ENCODE data around the gene PEDS1.
A peak's percentile ranks its signal among the peaks of the same experiment; 100 is the strongest.
"Not testable (repeated sequence)": the region's sequence is repeated elsewhere in the genome, so short reads cannot be mapped to it uniquely, and the experiment has no call there.

Gene PEDS1

DNA sequence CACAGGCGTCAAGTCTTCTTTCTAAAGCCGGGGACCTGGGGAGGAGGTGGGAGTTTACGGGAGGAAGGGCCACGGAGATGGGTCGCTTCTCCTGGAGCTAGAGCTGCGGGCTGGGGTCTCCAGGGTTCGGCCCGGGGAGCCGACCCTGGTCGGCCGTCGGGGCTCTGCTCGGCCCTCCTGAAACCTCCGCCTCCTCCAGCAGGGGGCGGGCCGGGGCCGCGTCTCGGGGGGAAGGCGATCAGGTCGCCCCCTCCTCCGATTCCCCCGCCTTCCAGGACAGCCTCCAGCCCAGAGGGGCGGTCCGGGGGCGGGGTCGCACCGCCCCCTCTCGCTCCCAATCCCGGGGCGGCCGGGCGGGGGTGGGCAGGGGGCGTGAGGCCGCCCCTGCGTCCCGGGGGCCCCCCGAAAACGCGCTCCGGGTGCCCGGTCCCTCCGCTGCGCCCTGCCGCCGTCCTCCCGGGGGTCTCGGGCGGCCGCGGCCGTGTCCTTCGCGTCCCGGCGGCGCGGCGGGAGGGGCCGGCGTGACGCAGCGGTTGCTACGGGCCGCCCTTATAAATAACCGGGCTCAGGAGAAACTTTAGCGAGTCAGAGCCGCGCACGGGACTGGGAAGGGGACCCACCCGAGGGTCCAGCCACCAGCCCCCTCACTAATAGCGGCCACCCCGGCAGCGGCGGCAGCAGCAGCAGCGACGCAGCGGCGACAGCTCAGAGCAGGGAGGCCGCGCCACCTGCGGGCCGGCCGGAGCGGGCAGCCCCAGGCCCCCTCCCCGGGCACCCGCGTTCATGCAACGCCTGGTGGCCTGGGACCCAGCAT is 36.9 kb upstream of the PEDS1 start, which contains the start of gene CEBPB:
Gene CEBPB (plus strand): TSS at position 580 of the 814 bp plus-strand sequence. CDS start 204 bp downstream, at position 784.
- peak; percentile 68 to 70 for DNase-seq (ENCODE audit: low read depth in 2 of 2)

DNA sequence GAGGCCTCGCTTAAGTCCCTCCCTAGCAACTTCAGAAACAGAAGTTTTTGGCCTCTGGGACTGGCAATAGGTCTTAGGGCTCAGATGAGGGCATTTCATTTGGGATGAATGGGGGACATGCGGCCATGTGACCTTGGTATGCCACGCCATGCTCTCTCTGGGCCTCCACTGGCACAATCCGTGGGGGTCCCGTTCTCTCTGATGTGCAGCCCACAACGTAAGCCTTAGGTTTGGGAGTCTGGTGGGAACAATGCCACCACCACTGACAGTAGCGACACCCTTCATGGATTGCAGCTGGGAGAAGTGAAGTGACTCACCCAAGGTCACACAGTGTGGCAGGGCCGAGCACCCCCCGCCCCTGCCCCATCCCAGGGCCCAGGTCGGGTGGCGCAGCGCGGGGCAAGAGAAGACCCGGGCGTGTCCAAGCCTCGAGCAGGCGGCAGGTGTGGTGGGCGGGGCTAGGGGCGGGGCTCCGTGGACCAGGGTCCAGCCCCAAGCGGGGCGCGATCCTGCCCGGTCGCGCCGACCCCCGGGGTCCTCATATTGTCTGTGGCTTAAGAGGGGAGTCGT is 36.2 kb upstream of the PEDS1 start:
- DNase-seq (ENCODE audit: low read depth in 2 of 2), result no peak

DNA sequence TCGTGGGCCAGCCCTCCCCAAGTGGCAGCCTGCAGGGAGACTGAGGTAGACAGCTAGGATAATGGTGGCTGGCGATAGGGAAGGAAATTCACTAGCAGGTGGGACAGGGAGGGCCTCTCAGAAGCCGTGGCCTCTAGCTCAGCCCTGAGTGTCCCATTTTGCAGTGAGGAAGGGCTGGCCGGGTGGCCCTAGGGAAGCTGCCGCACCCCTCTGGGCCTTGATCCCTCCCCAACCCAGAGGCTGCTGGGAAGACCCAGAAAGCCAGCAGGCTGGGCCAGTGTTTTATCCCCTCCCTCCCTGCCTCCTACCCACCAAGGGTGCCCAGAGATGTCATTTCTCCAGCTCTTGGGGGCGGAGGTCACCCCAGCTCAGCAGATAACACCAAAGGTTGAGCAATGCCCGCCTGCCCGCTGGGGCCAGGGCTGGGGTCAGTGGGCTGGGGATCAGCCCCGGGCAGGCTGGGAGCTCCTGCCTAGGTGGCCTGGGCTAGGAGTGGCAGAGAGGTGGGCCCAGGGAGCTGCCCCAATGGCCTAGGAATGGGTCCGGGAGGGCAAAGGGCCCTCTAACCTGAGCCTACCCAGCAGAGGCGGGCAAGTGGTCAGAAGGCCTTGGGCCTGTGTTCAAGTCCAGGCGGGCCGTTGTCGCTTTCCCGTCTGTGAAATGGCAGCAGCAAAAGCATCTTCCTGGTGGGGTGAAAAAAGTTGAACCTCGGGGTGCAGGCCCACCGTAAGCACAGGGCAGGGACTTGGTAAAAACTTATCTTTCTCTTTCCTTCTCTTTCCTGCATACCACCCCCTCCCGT is 35.6 kb upstream of the PEDS1 start:
- DNase-seq (ENCODE audit: low read depth in 2 of 2), result no peak

DNA sequence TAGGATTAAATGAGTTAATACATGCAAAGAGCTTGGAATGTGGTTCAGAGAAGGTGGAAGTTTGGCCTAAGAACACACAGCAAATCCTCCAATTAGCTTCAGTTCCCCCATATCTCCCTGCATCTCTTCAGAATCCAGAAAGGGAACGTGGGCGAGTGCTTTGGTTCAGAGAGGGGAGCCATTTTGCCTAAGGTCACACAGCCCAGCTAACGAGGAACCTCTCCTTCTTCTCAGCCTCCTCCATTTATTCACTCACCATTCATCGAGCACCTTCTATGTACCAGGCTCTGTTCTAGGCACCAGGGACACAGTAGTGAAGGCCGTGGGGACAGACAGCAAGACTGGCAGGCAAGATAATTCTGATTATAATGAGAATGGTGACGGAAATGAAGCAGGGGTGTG is 34.8 kb upstream of the PEDS1 start:
- no peak for DNase-seq (ENCODE audit: low read depth in 2 of 2)

DNA sequence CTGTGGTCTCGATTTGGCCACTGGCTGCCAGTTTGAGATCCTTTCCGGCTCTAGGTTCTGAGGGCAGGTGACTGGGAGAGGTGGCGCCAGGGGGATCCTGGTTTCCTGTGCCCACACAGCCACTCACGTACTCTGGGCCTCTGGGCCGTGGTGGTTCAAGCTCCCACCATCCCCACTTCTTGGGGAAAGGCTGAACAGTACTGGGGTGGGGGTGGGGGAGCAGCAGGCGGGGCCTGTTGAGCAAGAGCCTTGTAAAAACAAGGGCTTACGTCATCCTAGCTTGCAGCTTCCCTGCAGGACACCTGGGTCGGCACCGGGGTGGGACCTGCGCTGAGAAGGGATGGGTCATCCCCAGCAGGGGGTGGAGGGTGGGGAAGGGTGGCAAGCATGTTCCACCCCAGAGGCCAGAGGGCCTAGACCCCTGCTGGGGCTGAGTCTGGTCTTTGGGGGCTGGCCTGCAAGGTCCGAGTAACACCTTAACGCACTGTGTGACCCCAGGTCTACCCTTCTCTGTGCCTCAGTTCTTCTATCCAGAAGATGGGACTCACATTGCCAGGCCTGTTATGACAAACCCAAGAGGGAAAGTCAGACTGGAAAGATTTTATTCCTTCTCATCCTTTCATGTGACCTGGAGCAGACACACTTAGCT is 34.0 kb upstream of the PEDS1 start:
- DNase-seq (ENCODE audit: low read depth in 2 of 2), result no peak

DNA sequence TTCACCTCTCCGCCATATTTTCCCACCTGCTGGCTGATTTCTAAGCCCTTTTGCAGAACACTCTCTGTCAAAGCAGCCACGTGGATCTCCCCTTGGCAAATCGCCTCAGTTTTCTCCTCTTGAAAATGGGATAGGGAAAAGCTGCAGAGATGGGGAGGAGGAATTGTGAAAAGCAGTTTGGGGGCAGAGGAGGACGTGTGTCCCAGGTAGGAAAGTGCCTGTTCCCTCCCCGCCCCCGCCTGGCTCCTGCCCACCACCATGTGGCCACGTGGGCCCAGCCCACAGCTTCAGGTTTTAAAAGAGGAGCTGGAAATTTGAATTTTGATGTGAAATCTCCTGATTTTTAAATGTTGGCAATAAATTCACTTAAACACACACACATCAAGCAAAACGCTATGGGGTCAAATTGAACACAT is 33.5 kb upstream of the PEDS1 start:
- no peak for DNase-seq (ENCODE audit: low read depth in 2 of 2)

DNA sequence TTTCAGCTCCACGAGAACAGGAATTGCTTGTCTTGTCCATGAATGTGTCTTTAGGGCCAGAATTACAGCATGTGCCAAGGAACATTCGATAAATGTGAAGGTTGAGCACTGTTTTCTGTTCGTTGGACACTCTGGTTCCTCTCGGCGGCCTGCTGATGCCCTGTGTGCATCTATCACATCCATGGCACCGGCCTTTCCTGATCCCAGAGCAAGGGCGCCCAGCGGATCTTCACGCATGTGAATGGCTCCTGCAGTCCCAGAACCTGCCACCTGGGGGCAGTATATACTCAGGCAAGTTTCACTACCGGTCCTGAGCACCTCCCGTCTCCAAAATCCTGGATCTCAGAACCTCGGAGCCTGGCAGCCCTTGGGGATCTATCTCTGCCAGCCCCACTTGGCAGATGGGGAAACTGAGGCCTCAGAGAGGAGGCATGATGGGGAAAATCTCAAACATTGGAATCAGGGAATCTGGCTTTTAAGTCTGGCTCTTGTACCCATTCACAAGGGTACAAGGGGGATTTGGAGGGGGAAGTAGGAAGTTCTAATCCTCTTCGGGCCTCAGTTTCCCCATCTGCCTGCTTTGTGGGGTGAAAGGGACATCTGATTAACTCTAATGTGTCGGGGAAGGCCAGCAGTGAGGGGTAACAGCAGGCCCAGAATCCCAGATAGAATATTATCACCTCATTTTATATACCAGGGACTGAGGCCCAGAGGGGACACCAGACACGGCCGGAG is 32.8 kb upstream of the PEDS1 start:
- DNase-seq (ENCODE audit: low read depth in 2 of 2), result peak; percentile 73 to 91

DNA sequence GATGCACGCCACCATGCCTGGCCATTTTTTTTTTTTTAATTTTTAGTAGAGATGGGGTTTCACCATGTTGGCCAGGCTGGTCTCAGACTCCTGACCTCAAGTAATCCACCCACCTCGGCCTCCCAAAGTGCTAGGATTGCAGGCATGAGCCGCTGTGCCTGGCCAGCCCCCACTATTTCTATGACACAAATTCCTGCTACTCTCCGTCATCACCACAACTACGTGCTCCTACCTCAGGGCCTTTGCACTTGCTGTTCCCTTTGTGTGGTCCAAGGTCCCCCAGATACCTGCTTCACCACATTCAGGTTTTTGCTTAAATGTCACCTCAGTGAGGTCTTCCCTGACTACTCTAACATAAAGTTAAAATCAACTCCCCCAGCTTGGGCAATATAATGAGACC is 31.9 kb upstream of the PEDS1 start:
- no peak for DNase-seq (ENCODE audit: low read depth in 2 of 2)

DNA sequence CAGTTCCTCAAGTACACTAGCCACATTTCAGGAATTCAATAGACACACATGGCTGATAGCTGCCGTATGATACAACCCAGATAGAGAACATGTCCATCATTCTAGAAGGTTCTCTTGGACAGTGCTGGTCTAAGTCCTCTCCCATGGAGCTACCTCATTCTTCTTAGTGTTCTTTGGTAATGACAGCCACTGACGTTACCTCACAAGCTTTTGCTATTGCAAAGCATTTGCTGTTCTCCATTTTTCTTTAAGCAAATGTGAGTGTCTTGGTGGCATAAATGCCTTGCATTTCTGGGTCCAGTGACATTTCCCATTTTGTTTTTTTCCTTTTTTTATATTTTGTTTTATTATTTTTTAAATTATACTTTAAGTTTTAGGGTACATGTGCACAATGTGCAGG is 28.8 kb upstream of the PEDS1 start:
- DNase-seq (ENCODE audit: low read depth in 2 of 2), result no peak

DNA sequence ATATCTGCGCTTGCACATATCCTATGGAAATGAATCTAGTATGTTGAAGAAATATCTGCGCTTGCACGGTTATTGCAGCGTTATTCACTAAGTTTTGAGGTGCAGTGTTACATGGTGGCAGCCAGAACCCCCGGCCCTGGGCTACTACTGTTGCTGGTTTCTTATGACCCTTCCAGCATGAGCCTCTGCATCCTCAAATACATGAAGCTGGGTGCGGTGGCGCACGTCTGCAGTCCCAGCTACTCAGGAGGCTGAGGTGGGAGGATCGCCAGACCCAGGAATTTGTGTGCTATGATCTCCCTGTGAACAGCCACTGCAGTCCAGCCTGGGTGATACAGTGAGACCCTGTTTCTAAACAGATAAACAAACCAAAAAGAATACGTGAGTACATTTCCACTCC is 27.8 kb upstream of the PEDS1 start:
- DNase-seq (ENCODE audit: low read depth in 2 of 2), result no peak

DNA sequence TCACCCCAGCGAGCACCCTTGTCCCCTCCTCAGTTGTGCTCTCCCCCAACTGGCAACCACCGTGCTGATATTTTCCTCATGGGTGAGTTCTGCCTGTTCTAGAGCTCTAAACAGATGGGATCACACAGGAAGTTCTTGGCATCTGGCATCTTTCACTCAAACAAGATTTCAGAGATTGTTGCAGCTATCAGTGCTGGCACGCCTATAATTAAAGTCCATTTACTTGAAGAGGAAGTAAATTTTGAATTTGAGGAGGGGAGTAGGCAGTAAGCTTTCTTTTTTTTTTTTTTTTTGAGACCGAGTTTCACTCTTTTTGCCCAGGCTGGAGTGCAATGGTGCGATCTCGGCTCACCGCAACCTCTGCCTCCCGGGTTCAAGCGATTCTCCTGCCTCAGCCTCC is 25.1 kb upstream of the PEDS1 start:
- not testable (repeated sequence) for DNase-seq (ENCODE audit: low read depth in 2 of 2)

DNA sequence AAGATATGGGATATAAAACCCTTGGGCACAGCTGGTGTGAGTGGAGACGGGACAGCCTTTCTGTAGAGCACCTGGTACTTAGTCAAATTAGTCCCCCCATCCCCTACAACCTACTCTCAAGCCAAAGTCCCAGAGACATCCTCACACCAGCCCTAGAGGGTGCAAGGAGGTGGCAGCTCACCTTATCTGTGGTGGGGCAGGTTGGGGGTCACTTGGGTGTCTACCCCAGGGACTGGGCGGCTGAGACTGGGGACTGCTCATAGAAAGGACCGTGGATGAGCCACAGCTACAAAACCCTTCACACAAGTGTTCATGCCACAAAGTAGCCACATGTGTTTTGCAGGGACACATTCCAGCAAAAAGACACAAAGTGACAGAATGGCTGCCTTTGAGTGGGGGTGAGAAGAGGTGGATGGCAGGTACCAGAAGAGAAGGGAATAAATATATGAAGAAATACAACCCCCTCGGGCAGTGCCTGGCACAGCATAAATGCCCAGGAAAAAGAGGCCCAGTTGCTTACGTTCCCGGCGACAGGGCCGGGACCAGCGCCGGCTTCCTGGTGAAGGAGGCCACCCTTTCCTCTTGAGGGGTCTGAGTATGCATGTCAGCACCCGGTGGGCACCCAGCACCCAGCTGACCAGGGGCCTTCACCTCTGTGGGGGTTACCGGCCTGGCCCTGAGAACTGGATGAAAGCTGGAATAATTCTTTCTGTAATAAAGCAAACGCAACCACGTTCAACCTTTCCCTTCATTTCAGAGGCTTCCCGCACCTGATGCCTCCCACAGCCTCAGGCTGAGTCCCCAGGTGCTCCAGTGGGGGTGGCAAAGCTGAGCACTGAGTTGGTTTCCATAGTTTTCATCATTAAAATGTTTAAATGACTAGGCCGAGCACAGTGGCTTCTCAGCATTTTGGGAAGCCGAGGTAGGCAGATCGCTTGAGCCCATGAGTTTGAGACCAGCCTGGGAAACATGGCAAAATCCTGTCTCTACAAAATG is 22.7 kb upstream of the PEDS1 start:
- no peak for DNase-seq (ENCODE audit: low read depth in 2 of 2)

DNA sequence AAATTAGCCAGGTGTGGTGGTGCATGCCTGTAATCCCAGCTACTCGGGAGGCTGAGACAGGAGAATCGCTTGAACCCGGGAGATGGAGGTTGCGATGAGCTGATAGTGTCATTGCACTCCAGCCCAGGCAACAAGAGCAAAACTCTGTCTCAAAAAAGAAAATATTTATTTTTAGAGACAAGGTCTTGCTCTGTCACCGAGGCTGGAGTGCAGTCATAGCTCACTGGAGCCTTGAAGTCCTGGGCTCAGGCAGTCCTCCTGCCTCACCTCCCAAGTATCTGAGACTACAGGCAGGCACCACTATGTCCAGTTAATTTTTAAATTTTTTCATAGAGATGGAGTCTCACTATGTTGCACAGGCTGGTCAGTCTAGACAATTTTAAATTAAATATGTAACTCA is 20.9 kb upstream of the PEDS1 start:
- DNase-seq (ENCODE audit: low read depth in 2 of 2), result no peak

DNA sequence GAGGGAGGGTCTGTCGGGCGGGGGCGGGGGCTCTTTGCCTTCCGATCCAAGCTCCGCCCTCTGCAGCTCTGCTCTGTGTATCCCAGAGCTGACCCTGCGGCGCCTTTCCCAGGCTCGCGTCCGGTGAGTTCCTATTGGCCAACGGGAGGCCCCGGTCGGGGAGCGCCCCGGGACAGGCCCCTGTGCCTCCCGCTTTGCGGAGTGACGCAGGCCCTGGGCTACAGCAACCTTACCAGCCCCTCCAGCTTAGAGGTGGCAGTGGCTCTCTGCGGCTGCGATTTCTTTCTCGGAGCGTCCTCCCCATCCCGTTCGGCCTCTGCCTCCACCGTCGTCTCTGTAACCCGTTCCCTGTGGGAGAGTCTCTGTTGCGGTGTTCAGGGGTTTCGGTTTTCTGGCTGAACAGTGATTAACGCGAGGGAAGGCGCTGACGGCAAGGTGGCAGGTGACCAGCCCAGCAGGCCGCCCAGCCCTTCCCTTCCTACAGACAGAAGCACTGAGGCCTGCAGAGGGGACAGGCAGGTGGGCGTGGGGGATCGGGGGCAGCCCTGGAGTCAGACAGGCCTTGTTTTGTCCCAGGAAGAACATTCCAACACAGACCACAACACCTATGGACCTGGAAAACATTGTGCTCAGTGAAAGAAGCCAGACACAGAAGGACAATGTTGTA is 19.0 kb upstream of the PEDS1 start:
- no peak for DNase-seq (ENCODE audit: low read depth in 2 of 2)

DNA sequence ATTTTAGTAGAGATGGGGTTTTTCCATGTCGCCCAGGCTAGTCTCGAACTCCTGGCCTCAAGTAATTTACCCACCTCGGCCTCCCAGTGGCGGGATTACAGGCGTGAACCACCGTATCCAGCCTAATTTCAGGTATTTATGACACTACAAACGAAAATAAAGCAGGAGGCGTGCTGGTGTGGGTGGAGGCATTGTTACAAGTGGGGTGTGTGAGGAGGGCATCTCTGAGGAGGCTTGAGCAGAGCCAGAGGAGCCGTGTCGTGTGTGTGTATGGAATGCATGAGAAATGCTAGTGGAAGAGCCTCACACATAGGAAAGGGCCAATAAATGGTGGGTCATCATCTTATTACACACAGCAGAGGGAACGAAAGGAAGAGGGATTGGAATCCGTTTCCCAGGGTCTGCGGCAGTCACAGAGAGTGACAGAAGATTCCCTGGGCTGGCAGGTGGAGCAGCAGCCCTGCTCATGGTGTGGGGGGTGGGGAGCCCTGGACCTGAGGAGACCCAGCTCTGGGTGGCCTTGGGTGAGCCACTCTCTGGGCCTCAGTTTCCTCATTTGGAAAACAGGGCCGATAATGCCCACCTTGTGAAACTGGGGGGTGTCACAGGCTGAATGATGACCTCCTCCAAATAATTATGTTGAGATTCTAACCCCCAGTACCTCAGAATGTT is 17.2 kb upstream of the PEDS1 start:
- DNase-seq (ENCODE audit: low read depth in 2 of 2), result no peak

DNA sequence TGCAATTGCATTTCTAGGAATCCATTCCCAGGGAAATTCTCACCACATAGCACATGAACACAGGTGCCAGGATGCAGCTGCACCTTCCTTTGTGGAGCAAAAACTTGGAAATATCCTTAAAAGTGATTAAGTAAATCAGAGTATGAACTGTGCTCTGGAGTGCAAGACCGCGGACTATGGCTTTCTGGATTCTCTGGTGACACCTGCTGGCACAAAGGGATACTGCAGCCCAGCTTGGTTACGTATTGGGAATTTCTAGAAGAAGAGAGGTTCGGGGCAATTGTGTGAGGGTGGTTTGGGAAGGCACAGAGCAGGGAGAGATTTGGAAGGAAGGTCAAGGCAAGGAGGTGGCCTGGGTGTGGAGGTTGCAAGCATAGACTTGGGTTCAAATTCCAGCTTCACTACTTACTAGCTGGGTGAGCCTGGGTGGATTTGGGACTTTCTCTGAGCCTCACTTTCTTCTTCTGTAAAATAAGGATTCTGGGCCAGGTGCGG is 15.9 kb upstream of the PEDS1 start:
- peak in 1 of 2 donors; percentile 82 for DNase-seq (ENCODE audit: low read depth in 2 of 2)

DNA sequence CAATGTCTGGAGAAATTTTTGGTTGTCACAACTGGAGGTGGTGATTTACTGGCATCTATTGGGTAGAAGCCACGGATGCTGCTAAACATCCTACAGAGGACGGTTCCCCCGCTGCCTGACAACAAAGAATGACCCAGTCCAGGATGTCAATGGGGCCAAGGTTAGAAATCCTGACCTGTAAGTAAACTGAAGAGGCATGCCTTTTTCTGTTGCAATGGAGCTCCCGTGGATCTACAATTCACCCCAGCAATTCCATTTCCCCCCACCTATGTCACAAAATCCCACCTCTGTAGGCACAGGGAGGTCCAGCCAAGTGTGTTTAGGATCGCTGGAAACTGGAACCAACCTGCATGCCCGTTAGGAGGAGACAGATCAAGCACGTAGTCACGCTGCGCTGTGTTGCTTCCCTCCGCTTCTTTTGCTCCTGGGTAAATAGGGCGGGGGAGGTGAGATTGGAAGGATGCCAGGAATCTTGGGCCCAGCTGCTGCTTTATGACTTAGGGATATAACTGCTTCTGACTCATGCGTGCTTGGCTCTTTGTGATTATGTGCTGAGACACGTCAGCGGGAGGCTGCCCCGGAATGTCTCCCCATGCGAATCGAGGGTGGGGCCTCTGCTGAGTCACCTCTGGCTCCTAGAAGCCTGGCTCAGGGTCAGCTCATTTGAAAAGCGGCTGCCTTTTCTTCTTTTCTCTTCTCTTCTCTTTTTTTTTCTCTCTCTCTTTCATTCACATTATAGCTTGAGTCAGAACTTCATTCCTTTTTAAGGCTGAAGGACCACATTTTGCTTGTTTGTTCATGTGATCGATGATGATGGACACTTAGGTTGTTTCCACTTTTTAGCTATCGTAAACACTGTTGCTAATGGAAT is 12.4 kb upstream of the PEDS1 start:
- DNase-seq (ENCODE audit: low read depth in 2 of 2), result peak; percentile 53 to 54

Measured in stimulated activated CD4-positive, alpha-beta T cell treated with anti-CD3 and anti-CD28 coated beads, Interleukin-1b, Interleukin-23, amount 100 ng/mL, for 1 hour (primary cell).